ENCODE data around the gene SLC2A13. TPM values are rescaled to one million over a fixed set of nuclear protein-coding genes. Genes with fewer than 3 reads are reported as not detected.

Gene SLC2A13
- polyA plus RNA-seq, 4 donors = 1.1 to 28.5 (median 3.0) TPM

Other genes starting within 250 kb of the SLC2A13 start
- gene LRRK2, start 118.9 kb upstream of the SLC2A13 start, polyA plus RNA-seq = 1 to 10 TPM in 2 of 4 donors, under 1 TPM in 2; 0.22 to 1.7 (median 0.99) TPM